Measurements from ENCODE around the gene CCDC6.

The CCDC6 gene

GRCh38 chr10:59898125-59898835 is 8.1 kb downstream of the CCDC6 start:
- POLR2A ChIA-PET: interaction anchor here (1.8 kb wide), 1 partner anchor 8 kb away, joined by 6 read pairs; the partner anchor contains the start of gene CCDC6
- no peak for TF ChIP-seq ZSCAN23 (tag by site-specific recombination; IDR thresholded peaks at IDR 0.05)
- peak; percentile 35; the same call in 1 of the 2 replicates for TF ChIP-seq ZBTB17 (tag by site-specific recombination; IDR thresholded peaks at IDR 0.05)
- CTCF ChIA-PET: interaction anchor here (0.6 to 1.7 kb wide), 3 partner anchors 8 to 310 kb away, joined by 3 to 5 read pairs (median 4); partner anchors contain the start of gene CCDC6
- Histone ChIP-seq H3K27ac (ENCODE audit: extremely low read depth, low read depth, low read length) (no peak overlapping the region), H3K4me3 (ENCODE audit: low read depth, low read length) (no peak overlapping the region), H3K4me1 (ENCODE audit: control insufficient read depth, insufficient read depth, low read length) (peaks cover 8% of the 10 kb centered on the region), H3K9me3 (ENCODE audit: control insufficient read depth, insufficient read depth, low read depth, low read length) (no peaks in the 10 kb centered on the region), H3K36me3 (ENCODE audit: control insufficient read depth in 2 of 2, insufficient read depth in 1 of 2, low read length in 2 of 2) (peaks cover 0 to 4% of the 10 kb centered on the region in 2 experiments; a peak in 1 of 3 replicates)

GRCh38 chr10:59896191-59896590 is 10.2 kb downstream of the CCDC6 start:
- H3K9me3 ChIP-seq (ENCODE audit: control insufficient read depth, insufficient read depth, low read depth, low read length): no peaks in the 10 kb centered on the region
- H3K4me1 ChIP-seq (ENCODE audit: control insufficient read depth, insufficient read depth, low read length): peaks cover 5% of the 10 kb centered on the region; the same call in 1 of the 2 replicates
- POLR2A ChIA-PET: interaction anchor here (2.2 kb wide), 1 partner anchor 10 kb away, joined by 11 read pairs; the partner anchor contains the start of gene CCDC6
- TF ChIP-seq ZNF398 (tag by site-specific recombination; IDR thresholded peaks at IDR 0.05) (no peak), ZBTB1 (tag by site-specific recombination; IDR thresholded peaks at IDR 0.05) (no peak), IKZF3 (tag by site-specific recombination; IDR thresholded peaks at IDR 0.05) (peak; percentile 16; the same call in 1 of the 2 replicates), OSR2 (tag by site-specific recombination; IDR thresholded peaks at IDR 0.05) (no peak), ZNF280D (tag by site-specific recombination; IDR thresholded peaks at IDR 0.05) (no peak), GFI1B (tag by site-specific recombination; IDR thresholded peaks at IDR 0.05) (no peak)
- CTCF ChIA-PET: interaction anchor here (0.9 kb wide), 1 partner anchor 12 kb away, joined by 6 read pairs; no protein-coding TSS in a partner anchor
- H3K27ac ChIP-seq (ENCODE audit: extremely low read depth, low read depth, low read length): no peak overlapping the region
- no peaks in the 10 kb centered on the region for H3K36me3 ChIP-seq (ENCODE audit: control insufficient read depth in 2 of 2, insufficient read depth in 1 of 2, low read length in 2 of 2)
- H3K4me3 ChIP-seq (ENCODE audit: low read depth, low read length): no peak overlapping the region

GRCh38 chr10:59895629-59896116 is 10.7 kb downstream of the CCDC6 start:
- H3K4me3 ChIP-seq (ENCODE audit: low read depth, low read length): no peak overlapping the region
- peaks cover 5% of the 10 kb centered on the region; the same call in 1 of the 2 replicates for H3K4me1 ChIP-seq (ENCODE audit: control insufficient read depth, insufficient read depth, low read length)
- ChIA-PET POLR2A (interaction anchor here (2.2 kb wide), 1 partner anchor 11 kb away, joined by 11 read pairs; the partner anchor contains the start of gene CCDC6), CTCF (interaction anchor here (0.9 kb wide), 1 partner anchor 12 kb away, joined by 6 read pairs; no protein-coding TSS in a partner anchor)
- H3K27ac ChIP-seq (ENCODE audit: extremely low read depth, low read depth, low read length): no peak overlapping the region
- no peaks in the 10 kb centered on the region for H3K36me3 ChIP-seq (ENCODE audit: control insufficient read depth in 2 of 2, insufficient read depth in 1 of 2, low read length in 2 of 2)
- TF ChIP-seq ZSCAN30 (tag by site-specific recombination; IDR thresholded peaks at IDR 0.05) (no peak), ZNF544 (tag by site-specific recombination; IDR thresholded peaks at IDR 0.05) (no peak), ZBTB44 (tag by site-specific recombination; IDR thresholded peaks at IDR 0.05) (no peak), ZNF791 (tag by site-specific recombination; IDR thresholded peaks at IDR 0.05) (no peak), BCL11A (tag by site-specific recombination; IDR thresholded peaks at IDR 0.05; ENCODE audit: low read depth) (no peak), KLF10 (tag by site-specific recombination; IDR thresholded peaks at IDR 0.05) (no peak), ZNF555 (tag by site-specific recombination; conservative IDR thresholded peaks at IDR 0.05) (no peak), ZNF658 (tag by site-specific recombination; IDR thresholded peaks at IDR 0.05) (no peak), OSR2 (tag by site-specific recombination; IDR thresholded peaks at IDR 0.05) (no peak), ZNF221 (tag by site-specific recombination; IDR thresholded peaks at IDR 0.05; ENCODE audit: borderline replicate concordance) (no peak), ZNF571 (tag by site-specific recombination; IDR thresholded peaks at IDR 0.05) (no peak), ZBTB26 (tag by site-specific recombination; optimal IDR thresholded peaks at IDR 0.05) (no peak), ZNF529 (tag by site-specific recombination; IDR thresholded peaks at IDR 0.05; ENCODE audit: insufficient replicate concordance) (no peak), ZNF48 (tag by site-specific recombination; IDR thresholded peaks at IDR 0.05) (no peak), ZBTB48 (tag by site-specific recombination; IDR thresholded peaks at IDR 0.05) (no peak), MZF1 (tag by site-specific recombination; IDR thresholded peaks at IDR 0.05; ENCODE audit: borderline replicate concordance) (no peak)
- no peaks in the 10 kb centered on the region for H3K9me3 ChIP-seq (ENCODE audit: control insufficient read depth, insufficient read depth, low read depth, low read length)
